Endothelial cell of umbilical vein (primary cell): ENCODE data around the gene OR10AD1. TPM values are rescaled to one million over a fixed set of nuclear protein-coding genes. Genes with fewer than 3 reads are reported as not detected.

ENCODE experiments used
- BruUV-seq: library from RNA; stranded (reverse); fragments of 400-500 nt; replicated peaks from 2 replicates; lab custom pipeline; 2021; lab: Mats Ljungman, UMichigan
- CTCF ChIA-PET: fragments of 300-600, 350-600 bp; sonication (Branson Sonifier 250); formaldehyde crosslinking; loops from one replicate; lab custom pipeline; 2021; ENCODE audit warnings: antibody characterized with exemption, inconsistent platforms; lab: Charles Lee
- POLR2A ChIA-PET: fragments of 300-600, 350-600 bp; sonication (Branson Sonifier 250); formaldehyde crosslinking; loops from one replicate; lab custom pipeline; 2021; ENCODE audit warnings: antibody characterized with exemption, inconsistent platforms; lab: Charles Lee
- DNase-seq: peaks from one replicate; pipeline ENCODE4 v3.0.0-alpha.2; 2011; ENCODE audit warnings: low read depth, low spot score
- FAIRE-seq: peaks from 2 replicates; lab custom pipeline; 2011; peaks lifted over from hg19 to GRCh38; lab: Jason Lieb, UNC
- H2AFZ ChIP-seq: 2 replicates; pipeline ENCODE4 v1.6.0; 2012; ENCODE audit warnings: low read depth, low read length, control low read depth, inconsistent platforms
- H3K27ac ChIP-seq: 2 replicates; pipeline ENCODE4 v1.5.1; 2011; ENCODE audit warnings: low read depth, mild to moderate bottlenecking, control low read depth, low read length, moderate library complexity; ENCODE audit not compliant: insufficient read depth
- H3K27me3 ChIP-seq, 2 experiments: 2 replicates each; pipeline versions ENCODE4 v1.6.0 to v1.6.1; 2011; ENCODE audit warnings: low read length in 2 of 2, mixed read lengths in 1 of 2; ENCODE audit not compliant: control insufficient read depth in 2 of 2, insufficient read depth in 2 of 2
- H3K36me3 ChIP-seq, 2 experiments: 2 replicates in 1 of 2; 3 replicates in 1 of 2; pipeline ENCODE4 v1.5.1; 2011; ENCODE audit warnings: low read length in 2 of 2, mild to moderate bottlenecking in 1 of 2, moderate library complexity in 1 of 2; ENCODE audit not compliant: control insufficient read depth in 2 of 2, insufficient read depth in 2 of 2; ENCODE audit errors: extremely low read depth in 1 of 2
- H3K4me1 ChIP-seq: 3 replicates; pipeline ENCODE4 v1.5.1; 2011; ENCODE audit warnings: mild to moderate bottlenecking, low read length; ENCODE audit not compliant: control insufficient read depth, insufficient read depth; ENCODE audit errors: extremely low read depth
- H3K4me2 ChIP-seq: 2 replicates; pipeline ENCODE4 v1.6.1; 2011; ENCODE audit warnings: low read length, control low read depth, mixed read lengths; ENCODE audit not compliant: insufficient read depth
- H3K4me3 ChIP-seq, 3 experiments: fragments of 200-600 bp in 1 of 3; sonication (generic), shearing (Covaris generic) in 1 of 3; replicated peaks in 1 of 3; 2 replicates each; pipeline ENCODE4 v1.5.1; 2011 to 2016; ENCODE audit warnings: control low read depth in 3 of 3, low read length in 3 of 3, mild to moderate bottlenecking in 2 of 3, inconsistent platforms in 1 of 3, low read depth in 1 of 3, moderate library complexity in 1 of 3; ENCODE audit not compliant: insufficient read depth in 1 of 3
- H3K79me2 ChIP-seq: 2 replicates; pipeline ENCODE4 v1.6.0; 2012; ENCODE audit warnings: low read length, inconsistent platforms; ENCODE audit not compliant: control insufficient read depth, insufficient read depth
- H3K9ac ChIP-seq: replicated peaks from 2 replicates; pipeline ENCODE3; 2011; ENCODE audit warnings: low read length, control low read depth; ENCODE audit not compliant: insufficient read depth; ENCODE audit errors: extremely low read depth
- H3K9me1 ChIP-seq: replicated peaks from 3 replicates; pipeline ENCODE4 v1.6.0; 2011; ENCODE audit warnings: mild to moderate bottlenecking, low read length; ENCODE audit not compliant: control insufficient read depth, insufficient read depth; ENCODE audit errors: extremely low read depth
- H3K9me3 ChIP-seq: replicated peaks from 2 replicates; pipeline ENCODE4 v1.5.1; 2012; ENCODE audit warnings: low read length, inconsistent platforms; ENCODE audit not compliant: control insufficient read depth, insufficient read depth
- H4K20me1 ChIP-seq: replicated peaks from 2 replicates; pipeline ENCODE3; 2011; ENCODE audit warnings: mild to moderate bottlenecking, low read length; ENCODE audit not compliant: control insufficient read depth, insufficient read depth; ENCODE audit errors: extremely low read depth
- CTCF ChIP-seq, 2 donors: IDR thresholded peaks; 1 replicate in 1 of 2; 2 replicates in 1 of 2; pipeline ENCODE4 v1.5.1; 2011; ENCODE audit warnings: low read length in 2 of 2, mild to moderate bottlenecking in 2 of 2, moderate library complexity in 2 of 2, control low read depth in 1 of 2, inconsistent platforms in 1 of 2, low read depth in 1 of 2; ENCODE audit not compliant: insufficient read depth in 1 of 2; ENCODE audit errors: extremely low read depth in 1 of 2
- EZH2 ChIP-seq: IDR thresholded peaks from 2 replicates; pipeline ENCODE4 v1.6.1; 2012; ENCODE audit warnings: borderline replicate concordance, low read depth, mild to moderate bottlenecking, moderate library complexity, low read length, inconsistent platforms; ENCODE audit not compliant: severe bottlenecking
- FOS ChIP-seq: IDR thresholded peaks from 2 replicates; pipeline ENCODE4 v1.6.1; 2011; ENCODE audit warnings: mild to moderate bottlenecking, low read length, moderate library complexity, borderline replicate concordance; ENCODE audit not compliant: insufficient read depth
- GATA2 ChIP-seq: IDR thresholded peaks from 2 replicates; pipeline ENCODE4 v1.7.0; 2011; ENCODE audit warnings: low read depth, mild to moderate bottlenecking, moderate library complexity, mixed read lengths, low read length; ENCODE audit not compliant: insufficient read length, insufficient read depth
- JUN ChIP-seq: IDR thresholded peaks from 2 replicates; pipeline ENCODE4 v1.6.1; 2011; ENCODE audit warnings: borderline replicate concordance, low read depth; ENCODE audit not compliant: insufficient read length, insufficient read depth
- MAX ChIP-seq: IDR thresholded peaks from 2 replicates; pipeline ENCODE4 v1.6.1; 2011; ENCODE audit not compliant: insufficient read depth, insufficient read length
- MYC ChIP-seq: IDR thresholded peaks from one replicate; pipeline ENCODE4 v1.6.1; 2011; ENCODE audit warnings: mild to moderate bottlenecking, low read depth, low read length
- POLR2A ChIP-seq: IDR thresholded peaks from 2 replicates; pipeline ENCODE4 v1.6.1; 2012; ENCODE audit warnings: low read depth, mild to moderate bottlenecking, control low read depth, low read length
- POLR2AphosphoS5 ChIP-seq: IDR thresholded peaks from 2 replicates; pipeline ENCODE4 v1.6.1; 2012; ENCODE audit warnings: low read depth, mild to moderate bottlenecking, control low read depth, low read length, moderate library complexity; ENCODE audit not compliant: insufficient read depth
- dilution Hi-C: fragments of 300-500 bp; cut with MboI; formaldehyde crosslinking; loops from one replicate; pipeline ENCODE4 v1.15.0; 2019; ENCODE audit warnings: low sequenced_read_pairs; ENCODE audit not compliant: extremely low pct_ligation_motif_present
- intact Hi-C: fragments of 100-400 bp; cut with micrococcal nuclease; formaldehyde crosslinking; loops from one replicate; pipeline ENCODE4 v1.10.0; 2022
- polyA plus RNA-seq, 4 experiments: library from polyadenylated mRNA; depleted of rRNA in 3 of 4; stranded (reverse) in 3 of 4; unstranded in 1 of 4; fragments of >200 nt; gene quantifications; 2 replicates each; pipeline versions ENCODE4 v1.2.1 to v1.2.3, GENCODE V29; 2011 to 2012; ENCODE audit warnings: missing spikeins in 1 of 4
- total RNA-seq: library from RNA; stranded (reverse); gene quantifications from 2 replicates; pipeline ENCODE4 v1.2.3, GENCODE V29; 2021

OR10AD1 gene
- total and polyA plus RNA-seq, 2 donors (not counting 3 experiments of a cell fraction or from before 2014, with no cell fraction given), result not detected

GRCh38 chr12:48185181-48185919, 17.7 kb downstream of the OR10AD1 start:
- no TSS peak for BruUV-seq
- no peak overlapping the region for H3K9ac ChIP-seq
- H4K20me1 ChIP-seq, result no peaks in the 10 kb centered on the region
- intact Hi-C loops (loop anchor here (5.0 kb wide), 1 partner anchor 432 kb away; no protein-coding TSS in a partner anchor), dilution Hi-C loops (no loop called here)
- no peaks in the 10 kb centered on the region for H3K4me1 ChIP-seq
- H3K4me3 ChIP-seq, result no peak overlapping the region
- FAIRE-seq, result no peak
- H3K36me3 ChIP-seq, result no peaks in the 10 kb centered on the region
- no peak for TF ChIP-seq GATA2
- no peak for TF ChIP-seq EZH2
- no peak for TF ChIP-seq POLR2AphosphoS5
- TF ChIP-seq MAX, result no peak
- no peak for TF ChIP-seq POLR2A
- TF ChIP-seq MYC, result no peak
- no peak for TF ChIP-seq CTCF (IDR thresholded peaks at IDR 0.05; ENCODE audit: extremely low read depth in 1 of 2, insufficient read depth in 1 of 2, low read depth in 1 of 2, low read length in 2 of 2)
- TF ChIP-seq FOS, result no peak
- no peak for TF ChIP-seq JUN
- peaks cover 42% of the 10 kb centered on the region in 2 experiments for H3K27me3 ChIP-seq
- no peaks in the 10 kb centered on the region for H3K79me2 ChIP-seq
- no peak overlapping the region for H3K4me2 ChIP-seq
- no peak overlapping the region for H3K27ac ChIP-seq
- DNase-seq, result no peak
- POLR2A ChIA-PET, result no interaction called here
- H3K9me1 ChIP-seq, result no peaks in the 10 kb centered on the region
- no peak overlapping the region for H2AFZ ChIP-seq
- CTCF ChIA-PET, result interaction anchor here (0.7 to 1.5 kb wide), 4 partner anchors 9 to 101 kb away, joined by 3 to 5 read pairs (median 4); no protein-coding TSS in a partner anchor
- H3K9me3 ChIP-seq, result no peaks in the 10 kb centered on the region
